SK-N-SH treated with all-trans-retinoic acid at 6 μM for 48 hours (cell line): ENCODE results near the gene HDAC10.
"Not testable (repeated sequence)": the region's sequence is repeated elsewhere in the genome, so short reads cannot be mapped to it uniquely, and the experiment has no call there.

Experiments
- ATAC-seq: fragments of 200-7000 bp; cut with Tn5 transposase; 3 replicates; pipeline ENCODE4 v1.9.1; 2020; ENCODE audit warnings: mild to moderate bottlenecking, moderate library complexity
- ARNTL ChIP-seq: fragments of 450-650 bp; formaldehyde crosslinking; IDR thresholded peaks from 2 replicates; pipeline ENCODE4 v1.5.0; 2020; ENCODE audit warnings: low read depth, mild to moderate bottlenecking, moderate library complexity, borderline replicate concordance
- BACH2 ChIP-seq: fragments of 250-450 bp; sonication (Bioruptor Pico); IDR thresholded peaks from 2 replicates; pipeline ENCODE4 v1.9.0; 2021; ENCODE audit warnings: mild to moderate bottlenecking, borderline replicate concordance
- CSDC2 ChIP-seq: fragments of 250-450 bp; sonication (Bioruptor Pico); IDR thresholded peaks from 2 replicates; pipeline ENCODE4 v1.5.0; 2020; ENCODE audit warnings: mild to moderate bottlenecking, moderate library complexity
- ESRRG ChIP-seq: fragments of 250-450 bp; sonication (Bioruptor Pico); IDR thresholded peaks from 2 replicates; pipeline ENCODE4 v1.6.1; 2021; ENCODE audit warnings: mild to moderate bottlenecking
- GLIS3 ChIP-seq: fragments of 250-450 bp; sonication (Bioruptor Pico); IDR thresholded peaks from 2 replicates; pipeline ENCODE4 v1.5.0; 2020; ENCODE audit warnings: mild to moderate bottlenecking, moderate library complexity
- ISL1 ChIP-seq: fragments of 250-450 bp; sonication (Bioruptor Pico); IDR thresholded peaks from 2 replicates; pipeline ENCODE4 v2.1.2; 2022; ENCODE audit warnings: mild to moderate bottlenecking, moderate library complexity
- OSR1 ChIP-seq: fragments of 250-450 bp; sonication (Bioruptor Pico); IDR thresholded peaks from 2 replicates; pipeline ENCODE4 v1.8.0; 2022; ENCODE audit warnings: moderate library complexity, mild to moderate bottlenecking, inconsistent platforms
- RARB ChIP-seq: fragments of 250-450 bp; sonication (Bioruptor Pico); IDR thresholded peaks from 2 replicates; pipeline ENCODE4 v1.8.0; 2021; ENCODE audit warnings: mild to moderate bottlenecking, moderate library complexity
- SNAI2 ChIP-seq: fragments of 250-450 bp; sonication (Bioruptor Pico); IDR thresholded peaks from 2 replicates; pipeline ENCODE4 v1.5.0; 2020; ENCODE audit warnings: mild to moderate bottlenecking, moderate library complexity
- TCF4 ChIP-seq: fragments of 250-450 bp; sonication (Bioruptor Pico); IDR thresholded peaks from 2 replicates; pipeline ENCODE4 v1.8.0; 2021; ENCODE audit warnings: mild to moderate bottlenecking, moderate library complexity, borderline replicate concordance
- ZC3H10 ChIP-seq: fragments of 250-450 bp; sonication (Bioruptor Pico); IDR thresholded peaks from 2 replicates; pipeline ENCODE4 v1.5.1; 2021; ENCODE audit warnings: mild to moderate bottlenecking, moderate library complexity
- ZFP3 ChIP-seq: fragments of 250-450 bp; sonication (Bioruptor Pico); IDR thresholded peaks from 2 replicates; pipeline ENCODE4 v1.5.0; 2020; ENCODE audit warnings: mild to moderate bottlenecking, moderate library complexity
- ZFP30 ChIP-seq: fragments of 450-650 bp; formaldehyde crosslinking; IDR thresholded peaks from 2 replicates; pipeline ENCODE4 v1.5.0; 2022; ENCODE audit warnings: mild to moderate bottlenecking, moderate library complexity
- ZNF565 ChIP-seq: fragments of 450-650 bp; formaldehyde crosslinking; conservative IDR thresholded peaks from 2 replicates; pipeline ENCODE4 v1.5.0; 2020; ENCODE audit warnings: low read depth, mild to moderate bottlenecking, moderate library complexity
- ZNF70 ChIP-seq: fragments of 450-650 bp; formaldehyde crosslinking; IDR thresholded peaks from 2 replicates; pipeline ENCODE4 v1.5.0; 2020; ENCODE audit warnings: mild to moderate bottlenecking, moderate library complexity
- TF ChIP-seq, protein P1 (sequence below): fragments of 250-450 bp; sonication (Bioruptor Pico); IDR thresholded peaks from 2 replicates; pipeline ENCODE4 v1.5.0; 2020; ENCODE audit warnings: mild to moderate bottlenecking, moderate library complexity
- TF ChIP-seq, protein P2 (sequence below): fragments of 250-450 bp; sonication (Bioruptor Pico); IDR thresholded peaks from 2 replicates; pipeline ENCODE4 v1.5.1; 2021; ENCODE audit warnings: mild to moderate bottlenecking, moderate library complexity
- TF ChIP-seq, protein P3 (sequence below): fragments of 250-450 bp; sonication (Bioruptor Pico); IDR thresholded peaks from 2 replicates; pipeline ENCODE4 v1.8.0; 2020; ENCODE audit warnings: mild to moderate bottlenecking, moderate library complexity, borderline replicate concordance
- TF ChIP-seq, protein P4 (sequence below): fragments of 250-450 bp; sonication (Bioruptor Pico); IDR thresholded peaks from 2 replicates; pipeline ENCODE4 v1.8.0; 2021; ENCODE audit warnings: low read depth, mild to moderate bottlenecking, moderate library complexity, borderline replicate concordance

HDAC10 gene

DNA sequence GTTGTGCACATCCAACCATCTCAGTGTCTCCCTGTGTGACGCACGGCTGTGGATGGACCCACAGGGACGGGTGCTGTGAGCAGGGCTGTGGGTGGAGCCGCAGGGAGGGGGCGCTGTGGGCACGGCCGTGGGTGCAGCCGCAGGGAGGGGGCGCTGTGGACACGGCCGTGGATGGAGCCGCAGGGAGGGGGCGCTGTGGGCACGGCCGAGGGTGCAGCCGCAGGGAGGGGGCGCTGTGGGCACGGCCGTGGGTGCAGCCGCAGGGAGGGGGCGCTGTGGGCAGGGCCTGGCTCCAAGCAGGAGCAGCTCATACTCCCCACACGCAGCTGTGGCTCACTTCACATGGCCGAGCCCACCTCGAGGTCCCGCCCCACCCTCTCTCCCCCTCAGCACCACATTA lies 25.1 kb upstream of the HDAC10 start:
- TF ChIP-seq OSR1 (CRISPR knock-in tag) (no peak), ISL1 (CRISPR knock-in tag) (no peak), CSDC2 (CRISPR knock-in tag) (no peak), ARNTL (CRISPR knock-in tag) (no peak)
- TF ChIP-seq, protein P1, sequence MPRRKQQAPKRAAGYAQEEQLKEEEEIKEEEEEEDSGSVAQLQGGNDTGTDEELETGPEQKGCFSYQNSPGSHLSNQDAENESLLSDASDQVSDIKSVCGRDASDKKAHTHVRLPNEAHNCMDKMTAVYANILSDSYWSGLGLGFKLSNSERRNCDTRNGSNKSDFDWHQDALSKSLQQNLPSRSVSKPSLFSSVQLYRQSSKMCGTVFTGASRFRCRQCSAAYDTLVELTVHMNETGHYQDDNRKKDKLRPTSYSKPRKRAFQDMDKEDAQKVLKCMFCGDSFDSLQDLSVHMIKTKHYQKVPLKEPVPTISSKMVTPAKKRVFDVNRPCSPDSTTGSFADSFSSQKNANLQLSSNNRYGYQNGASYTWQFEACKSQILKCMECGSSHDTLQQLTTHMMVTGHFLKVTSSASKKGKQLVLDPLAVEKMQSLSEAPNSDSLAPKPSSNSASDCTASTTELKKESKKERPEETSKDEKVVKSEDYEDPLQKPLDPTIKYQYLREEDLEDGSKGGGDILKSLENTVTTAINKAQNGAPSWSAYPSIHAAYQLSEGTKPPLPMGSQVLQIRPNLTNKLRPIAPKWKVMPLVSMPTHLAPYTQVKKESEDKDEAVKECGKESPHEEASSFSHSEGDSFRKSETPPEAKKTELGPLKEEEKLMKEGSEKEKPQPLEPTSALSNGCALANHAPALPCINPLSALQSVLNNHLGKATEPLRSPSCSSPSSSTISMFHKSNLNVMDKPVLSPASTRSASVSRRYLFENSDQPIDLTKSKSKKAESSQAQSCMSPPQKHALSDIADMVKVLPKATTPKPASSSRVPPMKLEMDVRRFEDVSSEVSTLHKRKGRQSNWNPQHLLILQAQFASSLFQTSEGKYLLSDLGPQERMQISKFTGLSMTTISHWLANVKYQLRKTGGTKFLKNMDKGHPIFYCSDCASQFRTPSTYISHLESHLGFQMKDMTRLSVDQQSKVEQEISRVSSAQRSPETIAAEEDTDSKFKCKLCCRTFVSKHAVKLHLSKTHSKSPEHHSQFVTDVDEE (CRISPR knock-in tag): no peak
- TF ChIP-seq, all 23 proteins: peak for 0
- ATAC-seq: peak; percentile 5; the same call in 2 of the 3 replicates

DNA sequence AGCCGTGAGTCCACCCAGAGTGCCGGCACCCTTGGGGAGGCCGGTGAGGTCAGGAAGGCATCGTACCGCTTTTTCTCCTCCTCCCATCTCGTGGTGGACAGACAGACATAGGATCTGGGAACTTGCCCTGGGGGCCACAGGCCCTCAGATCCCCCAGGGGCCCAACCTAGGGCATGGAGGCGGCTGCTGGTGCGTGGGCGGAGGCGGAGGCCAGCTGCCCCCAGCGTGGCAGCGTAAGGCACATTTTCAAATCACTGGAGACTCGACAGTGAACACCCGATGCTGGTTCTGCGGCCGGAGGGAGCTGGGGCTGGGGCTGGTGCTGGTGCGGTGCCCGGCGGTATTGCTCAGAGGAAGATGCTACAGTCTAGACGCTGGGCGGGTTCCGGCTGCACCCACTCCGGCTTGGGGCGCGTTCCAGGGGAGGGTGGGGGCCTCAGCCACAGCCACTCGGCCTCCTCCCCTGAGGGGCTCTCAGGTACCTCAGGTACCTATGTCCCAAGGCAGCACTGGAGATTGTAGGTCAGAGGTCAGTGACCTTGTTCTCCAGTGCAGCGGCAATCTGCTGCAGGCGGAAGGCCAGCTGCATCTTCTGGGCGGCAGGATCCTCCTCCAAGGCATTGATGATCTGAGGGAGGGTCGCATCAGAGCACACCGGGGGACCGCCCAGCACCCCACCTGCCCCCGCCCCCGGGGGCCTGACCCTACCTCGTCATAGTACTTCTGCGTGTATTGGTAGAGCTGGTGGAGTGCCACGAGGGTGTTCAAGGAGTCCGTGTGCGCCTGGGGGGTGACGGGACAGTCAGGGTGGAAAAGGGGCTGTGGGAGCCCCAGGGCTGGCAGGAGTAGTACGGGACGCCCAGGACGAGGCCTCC lies 24.4 kb upstream of the HDAC10 start:
- ATAC-seq: no peak

DNA sequence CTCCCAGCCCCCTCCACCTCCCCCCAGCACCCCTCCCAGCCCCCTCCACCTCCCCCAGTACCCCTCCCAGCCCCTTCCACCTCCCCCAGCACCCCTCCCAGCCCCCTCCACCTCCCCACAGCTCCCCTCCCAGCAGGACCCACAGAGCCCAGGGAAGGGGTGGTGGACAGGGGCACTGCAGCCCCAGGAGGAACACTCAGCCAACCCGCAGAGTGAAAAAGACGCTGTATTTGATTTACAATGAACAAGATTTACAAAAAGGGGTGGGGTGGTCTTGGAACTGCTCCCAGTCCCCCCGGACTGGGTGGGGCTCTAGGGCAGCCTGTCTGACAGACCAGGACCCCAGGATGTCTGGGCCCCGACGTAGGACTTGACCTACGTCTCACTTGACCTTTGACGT lies 23.7 kb upstream of the HDAC10 start:
- ATAC-seq: no peak
- TF ChIP-seq ESRRG (CRISPR knock-in tag) (no peak), ZNF70 (no peak), RARB (CRISPR knock-in tag) (no peak), SNAI2 (CRISPR knock-in tag) (no peak), GLIS3 (no peak)

More for the DNA sequence above, 24.4 kb upstream of the HDAC10 start:
- TF ChIP-seq ZNF565 (CRISPR knock-in tag) (no peak), ZFP3 (no peak), ZFP30 (CRISPR knock-in tag) (no peak), ESRRG (CRISPR knock-in tag) (no peak), TCF4 (CRISPR knock-in tag) (no peak), GLIS3 (no peak), ARNTL (CRISPR knock-in tag) (no peak), BACH2 (CRISPR knock-in tag) (no peak)
- TF ChIP-seq, protein P2, sequence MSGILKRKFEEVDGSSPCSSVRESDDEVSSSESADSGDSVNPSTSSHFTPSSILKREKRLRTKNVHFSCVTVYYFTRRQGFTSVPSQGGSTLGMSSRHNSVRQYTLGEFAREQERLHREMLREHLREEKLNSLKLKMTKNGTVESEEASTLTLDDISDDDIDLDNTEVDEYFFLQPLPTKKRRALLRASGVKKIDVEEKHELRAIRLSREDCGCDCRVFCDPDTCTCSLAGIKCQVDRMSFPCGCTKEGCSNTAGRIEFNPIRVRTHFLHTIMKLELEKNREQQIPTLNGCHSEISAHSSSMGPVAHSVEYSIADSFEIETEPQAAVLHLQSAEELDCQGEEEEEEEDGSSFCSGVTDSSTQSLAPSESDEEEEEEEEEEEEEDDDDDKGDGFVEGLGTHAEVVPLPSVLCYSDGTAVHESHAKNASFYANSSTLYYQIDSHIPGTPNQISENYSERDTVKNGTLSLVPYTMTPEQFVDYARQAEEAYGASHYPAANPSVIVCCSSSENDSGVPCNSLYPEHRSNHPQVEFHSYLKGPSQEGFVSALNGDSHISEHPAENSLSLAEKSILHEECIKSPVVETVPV (CRISPR knock-in tag): no peak
- TF ChIP-seq, protein P3, sequence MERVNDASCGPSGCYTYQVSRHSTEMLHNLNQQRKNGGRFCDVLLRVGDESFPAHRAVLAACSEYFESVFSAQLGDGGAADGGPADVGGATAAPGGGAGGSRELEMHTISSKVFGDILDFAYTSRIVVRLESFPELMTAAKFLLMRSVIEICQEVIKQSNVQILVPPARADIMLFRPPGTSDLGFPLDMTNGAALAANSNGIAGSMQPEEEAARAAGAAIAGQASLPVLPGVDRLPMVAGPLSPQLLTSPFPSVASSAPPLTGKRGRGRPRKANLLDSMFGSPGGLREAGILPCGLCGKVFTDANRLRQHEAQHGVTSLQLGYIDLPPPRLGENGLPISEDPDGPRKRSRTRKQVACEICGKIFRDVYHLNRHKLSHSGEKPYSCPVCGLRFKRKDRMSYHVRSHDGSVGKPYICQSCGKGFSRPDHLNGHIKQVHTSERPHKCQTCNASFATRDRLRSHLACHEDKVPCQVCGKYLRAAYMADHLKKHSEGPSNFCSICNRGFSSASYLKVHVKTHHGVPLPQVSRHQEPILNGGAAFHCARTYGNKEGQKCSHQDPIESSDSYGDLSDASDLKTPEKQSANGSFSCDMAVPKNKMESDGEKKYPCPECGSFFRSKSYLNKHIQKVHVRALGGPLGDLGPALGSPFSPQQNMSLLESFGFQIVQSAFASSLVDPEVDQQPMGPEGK (CRISPR knock-in tag): no peak

DNA sequence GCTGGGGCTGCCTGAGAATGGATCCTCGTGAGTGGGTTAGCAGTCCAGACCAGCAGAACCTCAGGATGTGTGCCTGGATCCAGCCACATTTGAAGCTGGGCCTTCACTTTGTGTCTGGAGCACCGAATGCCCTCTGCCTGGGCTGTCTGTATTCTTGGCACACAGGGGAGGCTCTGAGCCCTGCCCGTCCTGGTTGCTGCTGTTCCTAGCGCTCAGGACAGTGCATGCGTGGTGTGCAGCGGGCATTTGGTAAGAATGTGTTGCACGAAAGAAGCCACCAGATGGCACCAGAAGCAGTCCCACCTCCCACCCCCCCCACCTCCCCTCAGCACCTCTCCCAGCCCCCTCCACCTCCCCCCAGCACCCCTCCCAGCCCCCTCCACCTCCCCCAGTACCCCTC lies 23.2 kb upstream of the HDAC10 start:
- peak; percentile 18 for ATAC-seq
- TF ChIP-seq GLIS3 (no peak), SNAI2 (CRISPR knock-in tag) (no peak), OSR1 (CRISPR knock-in tag) (no peak), ZFP3 (no peak), ZNF70 (no peak), BACH2 (CRISPR knock-in tag) (no peak), ZC3H10 (no peak), ESRRG (CRISPR knock-in tag) (no peak)
- TF ChIP-seq, protein P4, sequence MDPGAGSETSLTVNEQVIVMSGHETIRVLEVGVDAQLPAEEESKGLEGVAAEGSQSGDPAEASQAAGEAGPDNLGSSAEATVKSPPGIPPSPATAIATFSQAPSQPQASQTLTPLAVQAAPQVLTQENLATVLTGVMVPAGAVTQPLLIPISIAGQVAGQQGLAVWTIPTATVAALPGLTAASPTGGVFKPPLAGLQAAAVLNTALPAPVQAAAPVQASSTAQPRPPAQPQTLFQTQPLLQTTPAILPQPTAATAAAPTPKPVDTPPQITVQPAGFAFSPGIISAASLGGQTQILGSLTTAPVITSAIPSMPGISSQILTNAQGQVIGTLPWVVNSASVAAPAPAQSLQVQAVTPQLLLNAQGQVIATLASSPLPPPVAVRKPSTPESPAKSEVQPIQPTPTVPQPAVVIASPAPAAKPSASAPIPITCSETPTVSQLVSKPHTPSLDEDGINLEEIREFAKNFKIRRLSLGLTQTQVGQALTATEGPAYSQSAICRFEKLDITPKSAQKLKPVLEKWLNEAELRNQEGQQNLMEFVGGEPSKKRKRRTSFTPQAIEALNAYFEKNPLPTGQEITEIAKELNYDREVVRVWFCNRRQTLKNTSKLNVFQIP (CRISPR knock-in tag): no peak
- TF ChIP-seq, protein P3 (CRISPR knock-in tag): no peak
- TF ChIP-seq, protein P1 (CRISPR knock-in tag): no peak

DNA sequence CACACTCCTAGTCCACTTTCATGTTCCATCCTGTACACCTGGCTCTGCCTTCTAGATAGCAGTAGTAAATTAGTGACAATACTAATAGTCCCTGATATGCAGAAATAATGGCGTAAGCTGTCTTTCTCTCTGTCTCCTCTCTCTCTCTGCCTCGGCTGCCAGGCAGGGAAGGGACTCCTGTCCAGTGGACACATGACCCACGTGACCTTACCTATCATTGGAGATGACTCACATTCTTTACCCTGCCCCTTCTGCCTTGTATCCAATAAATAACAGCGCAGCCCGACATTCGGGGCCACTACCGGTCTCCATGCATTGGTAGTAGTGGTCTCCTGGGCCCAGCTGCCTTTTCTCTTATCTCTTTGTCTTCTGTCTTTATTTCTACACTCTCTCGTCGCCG lies 22.7 kb upstream of the HDAC10 start:
- ATAC-seq: not testable (repeated sequence)

DNA sequence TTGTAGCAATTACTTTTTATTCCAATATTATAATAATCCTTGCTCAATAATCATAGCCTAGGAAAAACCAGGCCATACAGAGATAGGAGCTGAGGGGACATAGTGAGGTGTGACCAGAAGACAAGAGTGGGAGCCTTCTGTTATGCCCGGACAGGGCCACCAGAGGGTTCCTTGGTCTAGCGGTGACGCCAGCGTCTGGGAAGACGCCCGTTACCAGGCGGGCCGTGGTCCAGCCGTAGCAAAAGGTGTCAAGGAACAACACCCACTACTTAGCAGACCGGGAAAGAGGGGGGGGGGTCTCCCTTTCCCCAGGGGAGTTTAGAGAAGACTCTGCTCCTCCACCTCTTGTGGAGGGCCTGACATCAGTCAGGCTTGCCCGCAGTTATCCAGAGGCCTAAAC lies 22.3 kb upstream of the HDAC10 start:
- ATAC-seq: not testable (repeated sequence)
